Ascending aorta (tissue), 2 donors: ENCODE measurements around the gene TPP1. TPM values are rescaled to one million over a fixed set of nuclear protein-coding genes. Genes with fewer than 3 reads are reported as not detected.

Source experiments
- DNase-seq, 2 donors: peaks; one replicate each; pipeline ENCODE4 v3.0.0-alpha.2; 2019; ENCODE audit warnings: low spot score in 2 of 2
- H3K27ac ChIP-seq, 2 donors: fragments of 200-600 bp; sonication (generic); one replicate each; pipeline ENCODE4 v1.5.1; 2016 to 2017; ENCODE audit warnings: mild to moderate bottlenecking in 1 of 2
- H3K27me3 ChIP-seq: fragments of 200-600 bp; sonication (generic); one replicate; pipeline ENCODE4 v1.5.1; 2017
- H3K36me3 ChIP-seq, 2 donors: fragments of 200-600 bp; sonication (generic); one replicate each; pipeline ENCODE4 v1.5.1; 2016
- H3K4me1 ChIP-seq, 2 donors: fragments of 200-600 bp; sonication (generic); one replicate each; pipeline ENCODE4 v1.5.1; 2016 to 2017; ENCODE audit warnings: mild to moderate bottlenecking in 1 of 2
- H3K4me3 ChIP-seq, 2 donors: fragments of 200-600 bp; sonication (generic); one replicate each; pipeline ENCODE4 v1.5.1; 2016 to 2017; ENCODE audit warnings: mild to moderate bottlenecking in 1 of 2
- H3K9me3 ChIP-seq, 2 donors: fragments of 200-600 bp; sonication (generic); one replicate each; pipeline ENCODE4 v1.5.1; 2016
- CTCF ChIP-seq, 3 experiments: fragments of 200-600 bp in 2 of 3; fragments of 450-650 bp in 1 of 3; sonication (generic) in 2 of 3; IDR thresholded peaks; one replicate each; pipeline ENCODE4 v1.5.1; 2016 to 2019; ENCODE audit warnings: antibody characterized with exemption in 3 of 3, mild to moderate bottlenecking in 1 of 3, moderate library complexity in 1 of 3
- intact Hi-C: fragments of 100-400 bp; cut with DNase I; formaldehyde crosslinking; loops from one replicate; pipeline ENCODE4 v1.15.1; 2023
- total RNA-seq: library from RNA; depleted of rRNA; stranded (reverse); fragments of >200 nt; gene quantifications from one replicate; pipeline ENCODE4 v1.1.0, GENCODE V29; 2016

TPP1 gene
- total RNA-seq, 1 donor from 2014 or later: 96.7 TPM

- no peaks in the 10 kb centered on the region for H3K27me3 ChIP-seq
- TF ChIP-seq CTCF (IDR thresholded peaks at IDR 0.05): no peak
These were observed 34.7 kb downstream of the TPP1 start for GRCh38 chr11:6584528-6584927.

GRCh38 chr11:6583584-6583983, 35.6 kb downstream of the TPP1 start:
- H3K4me3 ChIP-seq: no peak overlapping the region
- intact Hi-C loops: no loop called here
- no peak for TF ChIP-seq CTCF (IDR thresholded peaks at IDR 0.05)

More at GRCh38 chr11:6584528-6584927, 34.7 kb downstream of the TPP1 start:
- Histone ChIP-seq H3K36me3 (no peaks in the 10 kb centered on the region), H3K4me1 (peaks cover 0 to 3% of the 10 kb centered on the region in 2 donors), H3K4me3 (no peak overlapping the region), H3K9me3 (peaks cover 0 to 19% of the 10 kb centered on the region in 2 donors), H3K27ac (no peak overlapping the region)
- no peak for DNase-seq
- intact Hi-C loops: no loop called here

GRCh38 chr11:6579681-6580080, 39.5 kb downstream of the TPP1 start:
- Histone ChIP-seq H3K27ac (no peak overlapping the region), H3K4me1 (peaks cover 0 to 2% of the 10 kb centered on the region in 2 donors), H3K9me3 (peaks cover 0 to 19% of the 10 kb centered on the region in 2 donors), H3K4me3 (no peak overlapping the region), H3K36me3 (no peaks in the 10 kb centered on the region), H3K27me3 (no peaks in the 10 kb centered on the region)
- intact Hi-C loops: no loop called here
- no peak for DNase-seq
- no peak for TF ChIP-seq CTCF (IDR thresholded peaks at IDR 0.05)

More at GRCh38 chr11:6583584-6583983, 35.6 kb downstream of the TPP1 start:
- Histone ChIP-seq H3K9me3 (peaks cover 0 to 19% of the 10 kb centered on the region in 2 donors), H3K27ac (no peak overlapping the region), H3K4me1 (peaks cover 0 to 3% of the 10 kb centered on the region in 2 donors), H3K36me3 (no peaks in the 10 kb centered on the region), H3K27me3 (no peaks in the 10 kb centered on the region)
- no peak for DNase-seq

GRCh38 chr11:6578134-6578533, 41.1 kb downstream of the TPP1 start:
- H3K9me3 ChIP-seq: peaks cover 0 to 4% of the 10 kb centered on the region in 2 donors
- H3K27me3 ChIP-seq: no peaks in the 10 kb centered on the region
- no peaks in the 10 kb centered on the region for H3K36me3 ChIP-seq
- H3K27ac ChIP-seq: no peak overlapping the region
- no peak for DNase-seq
- TF ChIP-seq CTCF (IDR thresholded peaks at IDR 0.05): no peak
- peaks cover 0 to 2% of the 10 kb centered on the region in 2 donors for H3K4me1 ChIP-seq
- no peak overlapping the region for H3K4me3 ChIP-seq
- intact Hi-C loops: no loop called here

GRCh38 chr11:6576471-6577373, 42.5 kb downstream of the TPP1 start:
- H3K4me1 ChIP-seq: peaks cover 0 to 6% of the 10 kb centered on the region in 2 donors
- H3K9me3 ChIP-seq: no peaks in the 10 kb centered on the region
- peak overlapping the region; percentile 21 to 41 for H3K27ac ChIP-seq
- intact Hi-C loops: no loop called here
- no peak for DNase-seq
- no peak overlapping the region for H3K4me3 ChIP-seq
- no peaks in the 10 kb centered on the region for H3K36me3 ChIP-seq
- H3K27me3 ChIP-seq: no peaks in the 10 kb centered on the region
- no peak for TF ChIP-seq CTCF (IDR thresholded peaks at IDR 0.05)
